HepG2 (cell line): ENCODE data around the gene APOBEC3B. TPM values are rescaled to one million over a fixed set of nuclear protein-coding genes. Genes with fewer than 3 reads are reported as not detected.

Source experiments
- FOXP4 ChIP-seq: sonication (generic); formaldehyde crosslinking; IDR thresholded peaks from 2 replicates; pipeline ENCODE4 v1.4.0; 2020; ENCODE audit warnings: missing genetic modification reagents
- HNRNPL ChIP-seq: fragments of 200-400 bp; formaldehyde crosslinking; IDR thresholded peaks from 2 replicates; pipeline ENCODE4 v1.6.1; 2017; ENCODE audit warnings: mild to moderate bottlenecking, low read depth, low read length
- MIXL1 ChIP-seq: IDR thresholded peaks from 2 replicates; pipeline ENCODE4 v1.6.1; 2016
- PAXIP1 ChIP-seq: sonication (generic); formaldehyde crosslinking; conservative IDR thresholded peaks from 2 replicates; pipeline ENCODE4 v1.4.0; 2020; ENCODE audit warnings: mild to moderate bottlenecking, missing genetic modification reagents, moderate library complexity
- TBP ChIP-seq: sonication (generic); formaldehyde crosslinking; IDR thresholded peaks from 2 replicates; pipeline ENCODE4 v1.5.0; 2020; ENCODE audit warnings: missing genetic modification reagents
- TFDP2 ChIP-seq: sonication (generic); formaldehyde crosslinking; IDR thresholded peaks from 2 replicates; pipeline ENCODE4 v1.4.0; 2020; ENCODE audit warnings: missing genetic modification reagents
- TIGD3 ChIP-seq: sonication (generic); formaldehyde crosslinking; IDR thresholded peaks from 2 replicates; pipeline ENCODE4 v1.5.1; 2020; ENCODE audit warnings: mild to moderate bottlenecking, missing genetic modification reagents, borderline replicate concordance
- YY1 ChIP-seq: IDR thresholded peaks from 2 replicates; pipeline ENCODE4 v1.6.1; 2011; ENCODE audit warnings: low read length, low read depth, moderate library complexity, mild to moderate bottlenecking; ENCODE audit not compliant: insufficient read depth, insufficient replicate concordance
- ZNF143 ChIP-seq: sonication (generic); formaldehyde crosslinking; IDR thresholded peaks from 2 replicates; pipeline ENCODE4 v1.4.0; 2020; ENCODE audit warnings: missing genetic modification reagents
- ZSCAN12 ChIP-seq: sonication (generic); formaldehyde crosslinking; IDR thresholded peaks from 2 replicates; pipeline ENCODE4 v1.9.0; 2021; ENCODE audit warnings: mild to moderate bottlenecking, missing genetic modification reagents
- ZSCAN30 ChIP-seq: sonication (generic); formaldehyde crosslinking; IDR thresholded peaks from 2 replicates; pipeline ENCODE4 v1.5.0; 2020; ENCODE audit warnings: mild to moderate bottlenecking, missing genetic modification reagents
- ZSCAN5A ChIP-seq: sonication (generic); formaldehyde crosslinking; IDR thresholded peaks from 2 replicates; pipeline ENCODE4 v1.8.0; 2022; ENCODE audit warnings: mild to moderate bottlenecking, missing genetic modification reagents, borderline replicate concordance
- polyA plus RNA-seq, 8 experiments: library from polyadenylated mRNA; depleted of rRNA in 3 of 8; stranded (reverse) in 7 of 8; unstranded in 1 of 8; fragments of >200 nt; fragmentation: Illumina TruSeq in 4 of 8; extraction: Trizol in 4 of 8; gene quantifications; 2 replicates each; pipeline versions ENCODE4 v1.2.1 to v1.2.3, GENCODE V29; 2011 to 2016; ENCODE audit warnings: low read depth in 4 of 8, missing spikeins in 1 of 8, mixed read lengths in 1 of 8; ENCODE audit not compliant: insufficient read depth in 1 of 8
- total RNA-seq, 5 experiments: library from RNA; depleted of rRNA; stranded (reverse); fragments of >200 nt; fragmentation: Illumina TruSeq; extraction: Trizol; gene quantifications; 2 replicates each; pipeline ENCODE4 v1.2.3, GENCODE V29; 2016; ENCODE audit warnings: low read depth in 1 of 5

The APOBEC3B gene
- total and polyA plus RNA-seq, 2 of the 13 experiments (the other 11 are each of a cell fraction or from before 2014, with no cell fraction given), result 6.7 to 8.8 TPM

- TF ChIP-seq PAXIP1 (no peak), TIGD3 (CRISPR knock-in tag) (no peak), MIXL1 (CRISPR knock-in tag) (no peak), ZSCAN30 (no peak), ZNF143 (no peak), ZSCAN12 (CRISPR knock-in tag) (no peak), HNRNPL (no peak), TFDP2 (CRISPR knock-in tag) (no peak), FOXP4 (CRISPR knock-in tag) (no peak), TBP (no peak), YY1 (no peak), ZSCAN5A (CRISPR knock-in tag) (no peak)
Observed at GRCh38 chr22:38943882-38944281, 38.3 kb upstream of the APOBEC3B start (continued).
